IPS DF 6.9 (cell line): ENCODE measurements around the gene TMEM144.
"Not testable (repeated sequence)": the region's sequence is repeated elsewhere in the genome, so short reads cannot be mapped to it uniquely, and the experiment has no call there.

Source experiments
- DNase-seq: peaks from one replicate; pipeline ENCODE4 v3.0.0-alpha.2; 2013; ENCODE audit warnings: low read depth, low spot score
- H3K27ac ChIP-seq: one replicate; pipeline ENCODE4 v1.5.1; 2013; ENCODE audit warnings: low read length, control low read depth
- H3K27me3 ChIP-seq: 2 replicates; pipeline ENCODE4 v1.6.1; 2013; ENCODE audit warnings: mild to moderate bottlenecking, low read length; ENCODE audit not compliant: control insufficient read depth, insufficient read depth
- H3K36me3 ChIP-seq: 2 replicates; pipeline ENCODE4 v1.6.1; 2013; ENCODE audit warnings: low read length; ENCODE audit not compliant: control insufficient read depth, insufficient read depth
- H3K4me1 ChIP-seq: 2 replicates; pipeline ENCODE4 v1.6.1; 2013; ENCODE audit warnings: low read length; ENCODE audit not compliant: control insufficient read depth, insufficient read depth
- H3K4me3 ChIP-seq: 2 replicates; pipeline ENCODE4 v1.5.1; 2013; ENCODE audit warnings: mild to moderate bottlenecking, low read length
- H3K9me3 ChIP-seq: 2 replicates; pipeline ENCODE4 v1.6.1; 2013; ENCODE audit warnings: low read length, inconsistent platforms; ENCODE audit not compliant: control insufficient read depth, insufficient read depth
- WGBS: extraction: QIAGEN DNeasy Blood & Tissue Kit; methylation state at CpG from one replicate; pipeline ENCODE4 v1.1.7; 2013; ENCODE audit warnings: mixed read lengths, missing lambda C conversion rate; ENCODE audit not compliant: insufficient read length, insufficient coverage; 5-methylcytosine and 5-hydroxymethylcytosine counted together

TMEM144 gene

DNA sequence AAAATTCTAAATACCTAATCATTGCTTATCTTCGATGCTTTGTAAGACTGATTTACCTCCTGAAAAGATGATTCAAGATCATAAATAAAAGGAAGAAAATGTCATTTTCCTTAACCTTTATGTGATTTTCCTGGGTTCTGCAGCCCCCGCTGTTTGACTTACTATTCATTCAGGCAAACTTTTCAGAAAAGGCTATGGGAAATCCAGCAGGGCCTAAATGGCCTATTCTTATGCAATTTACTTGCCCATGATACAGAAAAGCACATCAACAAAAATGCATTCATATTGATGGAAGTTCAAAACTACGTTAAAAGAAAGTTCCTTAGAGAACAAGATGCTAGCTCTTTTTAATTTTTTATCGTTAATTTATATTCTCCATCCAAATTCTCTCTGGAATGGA is 51.2 kb downstream of the TMEM144 start:
- Histone ChIP-seq H3K27me3 (no peaks in the 10 kb centered on the region), H3K4me3 (no peak overlapping the region), H3K9me3 (no peaks in the 10 kb centered on the region), H3K27ac (no peak overlapping the region), H3K4me1 (no peaks in the 10 kb centered on the region; the same call in 1 of the 2 replicates), H3K36me3 (no peaks in the 10 kb centered on the region)
- DNase-seq: no peak
- no CpG with 5 or more reads among the region's 4 CpGs for WGBS

GRCh38 chr4:158268553-158268952 is 58.3 kb downstream of the TMEM144 start:
- DNase-seq: no peak
- H3K27me3 ChIP-seq: no peaks in the 10 kb centered on the region
- no CpG with 5 or more reads among the region's 2 CpGs for WGBS

DNA sequence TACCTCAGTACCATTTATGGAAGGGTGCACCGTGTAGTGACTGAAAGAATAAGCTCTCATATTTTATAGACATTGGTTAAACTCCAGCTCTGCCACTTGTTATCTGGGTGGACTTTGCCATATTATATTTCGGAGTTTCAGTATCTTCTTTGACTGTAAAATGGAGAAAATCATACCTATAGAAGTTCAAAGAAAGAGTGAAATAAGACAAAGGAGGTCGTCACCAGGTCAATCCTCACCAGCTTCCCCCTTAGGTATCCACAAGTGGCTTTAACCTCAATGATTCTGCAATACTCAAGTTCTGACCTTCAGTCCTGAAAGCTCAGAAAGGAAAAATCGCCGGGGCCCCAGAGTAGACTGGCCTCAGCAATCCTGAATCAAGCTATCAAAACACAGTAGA is 64.3 kb downstream of the TMEM144 start:
- Histone ChIP-seq H3K4me1 (no peaks in the 10 kb centered on the region), H3K36me3 (no peaks in the 10 kb centered on the region), H3K27me3 (no peaks in the 10 kb centered on the region), H3K9me3 (no peaks in the 10 kb centered on the region), H3K27ac (no peak overlapping the region), H3K4me3 (no peak overlapping the region)
- WGBS: no CpG with 5 or more reads among the region's 5 CpGs
- DNase-seq: no peak

More at GRCh38 chr4:158268553-158268952, 58.3 kb downstream of the TMEM144 start:
- H3K4me1 ChIP-seq: no peaks in the 10 kb centered on the region
- H3K27ac ChIP-seq: no peak overlapping the region
- no peak overlapping the region for H3K4me3 ChIP-seq
- H3K36me3 ChIP-seq: no peaks in the 10 kb centered on the region
- no peaks in the 10 kb centered on the region for H3K9me3 ChIP-seq

DNA sequence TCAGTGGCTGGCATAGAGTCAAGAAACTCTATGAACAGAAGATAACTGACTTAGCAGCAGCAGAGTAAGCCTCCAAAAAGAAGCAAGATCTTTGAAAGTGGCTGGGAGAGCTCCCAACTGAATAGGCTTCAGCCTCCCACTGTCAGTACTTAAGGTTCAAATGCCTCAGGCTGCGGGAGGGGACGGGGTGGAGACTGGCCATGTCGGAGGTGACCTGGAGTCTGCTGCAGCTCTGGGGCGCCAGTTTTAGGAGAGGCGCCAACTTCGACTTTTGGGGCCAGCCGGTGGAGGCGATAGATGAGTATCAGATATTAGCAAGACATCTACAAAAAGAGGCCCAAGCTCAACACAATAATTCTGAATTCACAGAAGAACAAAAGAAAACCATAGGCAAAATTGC is 67.3 kb downstream of the TMEM144 start:
- Histone ChIP-seq H3K9me3 (no peaks in the 10 kb centered on the region), H3K27me3 (no peaks in the 10 kb centered on the region), H3K36me3 (no peaks in the 10 kb centered on the region), H3K4me1 (no peaks in the 10 kb centered on the region), H3K27ac (no peak overlapping the region), H3K4me3 (no peak overlapping the region)
- DNase-seq: no peak
- WGBS: no CpG with 5 or more reads among the region's 8 CpGs

DNA sequence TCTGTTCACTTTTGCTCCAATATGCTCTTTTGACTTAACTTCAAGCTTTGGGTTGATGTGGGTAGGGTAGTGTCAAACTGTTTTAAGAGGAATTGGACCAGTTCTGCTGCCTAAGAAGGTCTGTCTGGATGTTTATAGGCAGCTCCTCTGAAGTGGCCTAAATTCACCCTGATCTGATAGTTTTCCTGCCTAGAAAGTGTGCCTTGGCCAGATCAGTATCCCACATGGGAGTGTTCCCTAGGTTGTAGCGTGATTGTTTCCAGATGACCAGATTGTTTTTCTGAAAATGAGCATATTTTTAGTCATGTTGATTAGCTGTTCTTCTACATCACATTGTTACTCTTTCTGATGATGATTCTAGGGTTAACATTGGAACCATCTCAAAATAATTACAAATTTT is 68.8 kb downstream of the TMEM144 start:
- no CpG with 5 or more reads among the region's 1 CpG for WGBS
- not testable (repeated sequence) for H3K4me1 ChIP-seq, DNase-seq

DNA sequence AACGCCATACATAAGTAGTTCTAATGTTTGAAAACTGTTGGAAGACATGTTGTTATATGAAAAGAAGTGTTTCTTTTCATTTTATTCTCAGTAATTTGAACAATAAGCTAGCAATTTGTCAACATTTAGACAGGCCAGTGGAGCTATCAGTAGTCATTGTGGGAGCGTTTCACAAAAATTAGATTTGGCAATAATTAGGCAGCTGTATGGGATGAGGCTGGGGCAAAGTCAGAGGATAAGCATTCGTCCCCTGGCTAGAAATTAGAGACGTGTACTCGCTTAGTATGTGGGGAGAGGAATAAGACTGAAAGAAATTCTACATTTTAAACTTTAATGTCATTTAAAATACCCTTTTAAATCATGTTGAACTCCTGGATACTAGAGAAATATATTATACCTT is 70.6 kb downstream of the TMEM144 start:
- Histone ChIP-seq H3K4me1 (no peaks in the 10 kb centered on the region), H3K27me3 (no peaks in the 10 kb centered on the region), H3K9me3 (no peaks in the 10 kb centered on the region), H3K27ac (no peak overlapping the region), H3K36me3 (no peaks in the 10 kb centered on the region), H3K4me3 (no peak overlapping the region)
- no CpG with 5 or more reads among the region's 5 CpGs for WGBS
- DNase-seq: no peak

More for the DNA sequence above, 68.8 kb downstream of the TMEM144 start:
- not testable (repeated sequence) for H3K36me3 ChIP-seq, H3K4me3 ChIP-seq, H3K27ac ChIP-seq, H3K27me3 ChIP-seq, H3K9me3 ChIP-seq

- no peak for DNase-seq
- Histone ChIP-seq H3K27ac (no peak overlapping the region), H3K27me3 (no peaks in the 10 kb centered on the region), H3K4me3 (no peak overlapping the region), H3K9me3 (no peaks in the 10 kb centered on the region), H3K4me1 (no peaks in the 10 kb centered on the region), H3K36me3 (no peaks in the 10 kb centered on the region)
- no CpG with 5 or more reads among the region's 3 CpGs for WGBS
Measured at GRCh38 chr4:158282252-158282651, 72.0 kb downstream of the TMEM144 start.

DNA sequence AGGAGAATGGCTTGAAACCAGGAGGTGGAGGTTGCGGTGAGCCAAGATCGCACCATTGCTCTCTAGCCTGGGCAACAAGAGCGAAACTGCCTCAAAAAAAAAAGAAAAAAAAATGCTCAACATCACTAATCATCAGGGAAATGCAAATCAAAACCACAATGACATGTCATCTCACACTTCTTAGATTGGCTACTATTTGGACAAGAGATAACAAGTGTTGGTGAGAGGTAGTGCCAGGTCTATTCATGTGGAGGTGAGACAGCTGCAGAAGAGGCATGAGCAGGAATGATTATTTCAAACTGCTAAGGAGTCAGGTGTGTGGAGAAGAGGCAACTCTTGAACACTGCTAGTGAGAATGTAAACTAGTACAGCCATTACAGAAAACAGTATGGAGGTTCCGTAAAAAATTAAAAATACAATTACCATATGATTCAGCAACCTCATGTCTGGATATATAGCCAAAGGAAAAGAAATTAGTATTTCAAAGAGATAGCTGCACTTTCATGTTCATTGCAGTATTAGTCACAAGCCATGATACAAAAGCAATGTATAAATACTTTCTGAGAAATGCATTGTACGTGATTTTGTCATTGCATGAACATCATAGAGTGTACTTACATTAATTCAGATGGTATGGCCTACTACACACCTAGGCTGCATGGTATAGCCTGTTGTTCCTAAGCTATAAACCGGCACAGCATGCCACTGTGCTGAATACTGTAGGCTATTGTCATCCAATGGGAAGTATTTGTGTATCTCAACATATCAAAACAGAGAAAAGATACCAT is 75.3 kb downstream of the TMEM144 start:
- H3K27ac ChIP-seq: no peak overlapping the region
- H3K4me3 ChIP-seq: no peak overlapping the region
- no peaks in the 10 kb centered on the region for H3K4me1 ChIP-seq
- H3K36me3 ChIP-seq: no peaks in the 10 kb centered on the region
- no peaks in the 10 kb centered on the region for H3K9me3 ChIP-seq
- DNase-seq: no peak
- H3K27me3 ChIP-seq: no peaks in the 10 kb centered on the region
- WGBS: no CpG with 5 or more reads among the region's 6 CpGs

- H3K4me3 ChIP-seq: no peak overlapping the region
- no peak overlapping the region for H3K27ac ChIP-seq
- DNase-seq: no peak
- no peaks in the 10 kb centered on the region for H3K36me3 ChIP-seq
- H3K27me3 ChIP-seq: no peaks in the 10 kb centered on the region
- no CpG with 5 or more reads among the region's 6 CpGs for WGBS
- no peaks in the 10 kb centered on the region; the same call in 1 of the 2 replicates for H3K9me3 ChIP-seq
- H3K4me1 ChIP-seq: no peaks in the 10 kb centered on the region
Measured at GRCh38 chr4:158290912-158291311, 80.6 kb downstream of the TMEM144 start.

DNA sequence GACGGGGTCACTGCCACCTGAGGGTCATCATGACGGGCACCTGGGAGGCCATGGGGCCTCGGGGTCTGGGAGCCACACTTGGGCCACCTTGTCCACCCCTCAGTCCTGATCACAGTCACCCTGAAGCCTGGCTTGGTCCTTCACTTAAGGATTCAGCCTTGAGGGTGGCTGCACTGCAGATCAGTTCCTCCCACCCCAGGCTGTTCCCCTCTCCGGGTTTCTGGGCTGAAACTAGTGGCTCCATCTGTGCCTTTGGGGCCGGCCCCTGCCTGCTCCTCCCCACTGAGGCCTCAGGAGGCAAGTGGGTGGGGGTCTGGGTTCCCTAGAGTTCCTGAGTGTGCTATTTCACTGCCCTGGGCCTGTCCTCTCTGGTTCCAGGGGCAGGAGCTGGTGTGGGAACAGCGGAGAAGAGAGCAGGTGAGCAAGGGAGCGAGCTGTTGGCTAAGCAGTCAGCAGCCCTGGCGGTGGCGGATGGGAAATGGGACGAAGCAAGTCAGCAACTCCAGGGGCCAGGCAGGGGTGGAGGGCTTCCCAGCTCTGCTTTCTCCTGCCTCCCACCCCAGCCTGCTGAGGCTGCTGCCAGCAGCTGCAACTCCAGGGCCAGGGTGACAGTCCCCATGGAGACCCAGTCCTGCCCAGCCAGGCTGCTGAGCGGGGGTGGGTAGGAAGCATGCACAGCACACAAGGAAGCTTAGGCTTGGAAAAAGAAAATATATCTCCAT is 81.2 kb downstream of the TMEM144 start:
- Histone ChIP-seq H3K27me3 (no peaks in the 10 kb centered on the region), H3K4me1 (no peaks in the 10 kb centered on the region), H3K9me3 (no peaks in the 10 kb centered on the region; the same call in 1 of the 2 replicates), H3K4me3 (no peak overlapping the region), H3K36me3 (no peaks in the 10 kb centered on the region), H3K27ac (no peak overlapping the region)
- no peak for DNase-seq
- no CpG with 5 or more reads among the region's 11 CpGs for WGBS
